ENCODE measurements around the gene SMIM26. TPM values are rescaled to one million over a fixed set of nuclear protein-coding genes. Genes with fewer than 3 reads are reported as not detected.

SMIM26 gene
- total and polyA plus RNA-seq, 2 of the 13 experiments (the other 11 are each of a cell fraction or from before 2014, with no cell fraction given) = 214 to 249 TPM

DNA sequence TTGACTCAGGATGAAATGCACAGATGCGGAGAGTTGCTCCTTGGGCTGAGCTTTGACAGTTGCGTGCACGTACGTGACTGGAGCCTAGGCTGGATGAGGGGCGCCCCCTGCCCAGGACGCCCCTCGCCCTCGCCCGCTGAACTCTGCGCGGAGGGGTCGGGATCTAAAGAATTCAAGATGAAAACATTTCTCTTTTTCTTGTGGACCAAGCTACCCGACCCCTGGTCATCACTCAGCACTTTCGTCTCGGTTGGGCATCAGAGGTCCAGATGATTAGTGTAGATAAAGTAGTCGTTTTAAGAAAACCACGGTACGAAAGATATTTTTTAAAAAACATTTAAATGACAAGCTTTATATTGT, 21.3 kb downstream of the SMIM26 start (continued):
- TF ChIP-seq SYNCRIP (IDR thresholded peaks at IDR 0.05; ENCODE audit: insufficient read depth, low read depth, low read length) (no peak), GABPA (IDR thresholded peaks at IDR 0.05; ENCODE audit: low read depth, low read length) (no peak), GABPA (CRISPR knock-in tag; IDR thresholded peaks at IDR 0.05; ENCODE audit: low read depth) (no peak), JUN (CRISPR knock-in tag; IDR thresholded peaks at IDR 0.05) (no peak), TEAD2 (CRISPR knock-in tag; IDR thresholded peaks at IDR 0.05) (no peak), SNAI1 (CRISPR knock-in tag; IDR thresholded peaks at IDR 0.05; ENCODE audit: borderline replicate concordance) (0 out of 2 replicates have a peak, but pooled peaks have one; percentile 41), ZIK1 (CRISPR knock-in tag; IDR thresholded peaks at IDR 0.05; ENCODE audit: borderline replicate concordance, low read depth) (no peak; the same call in 1 of the 2 replicates), LCORL (IDR thresholded peaks at IDR 0.05) (no peak), LCORL (CRISPR knock-in tag; IDR thresholded peaks at IDR 0.05) (no peak; the same call in 1 of the 2 replicates), ZNF232 (CRISPR knock-in tag; IDR thresholded peaks at IDR 0.05; ENCODE audit: borderline replicate concordance) (no peak), SP140L (CRISPR knock-in tag; IDR thresholded peaks at IDR 0.05; ENCODE audit: borderline replicate concordance) (no peak), ZSCAN29 (CRISPR knock-in tag; conservative IDR thresholded peaks at IDR 0.05) (no peak), PTBP1 (IDR thresholded peaks at IDR 0.05; ENCODE audit: low read depth, low read length, poor library complexity, severe bottlenecking) (no peak), ZFP82 (CRISPR knock-in tag; IDR thresholded peaks at IDR 0.05; ENCODE audit: borderline replicate concordance) (no peak), ZBTB7A (CRISPR knock-in tag; IDR thresholded peaks at IDR 0.05) (peak; percentile 75; the same call in 1 of the 2 replicates)
- TF ChIP-seq, protein P1, sequence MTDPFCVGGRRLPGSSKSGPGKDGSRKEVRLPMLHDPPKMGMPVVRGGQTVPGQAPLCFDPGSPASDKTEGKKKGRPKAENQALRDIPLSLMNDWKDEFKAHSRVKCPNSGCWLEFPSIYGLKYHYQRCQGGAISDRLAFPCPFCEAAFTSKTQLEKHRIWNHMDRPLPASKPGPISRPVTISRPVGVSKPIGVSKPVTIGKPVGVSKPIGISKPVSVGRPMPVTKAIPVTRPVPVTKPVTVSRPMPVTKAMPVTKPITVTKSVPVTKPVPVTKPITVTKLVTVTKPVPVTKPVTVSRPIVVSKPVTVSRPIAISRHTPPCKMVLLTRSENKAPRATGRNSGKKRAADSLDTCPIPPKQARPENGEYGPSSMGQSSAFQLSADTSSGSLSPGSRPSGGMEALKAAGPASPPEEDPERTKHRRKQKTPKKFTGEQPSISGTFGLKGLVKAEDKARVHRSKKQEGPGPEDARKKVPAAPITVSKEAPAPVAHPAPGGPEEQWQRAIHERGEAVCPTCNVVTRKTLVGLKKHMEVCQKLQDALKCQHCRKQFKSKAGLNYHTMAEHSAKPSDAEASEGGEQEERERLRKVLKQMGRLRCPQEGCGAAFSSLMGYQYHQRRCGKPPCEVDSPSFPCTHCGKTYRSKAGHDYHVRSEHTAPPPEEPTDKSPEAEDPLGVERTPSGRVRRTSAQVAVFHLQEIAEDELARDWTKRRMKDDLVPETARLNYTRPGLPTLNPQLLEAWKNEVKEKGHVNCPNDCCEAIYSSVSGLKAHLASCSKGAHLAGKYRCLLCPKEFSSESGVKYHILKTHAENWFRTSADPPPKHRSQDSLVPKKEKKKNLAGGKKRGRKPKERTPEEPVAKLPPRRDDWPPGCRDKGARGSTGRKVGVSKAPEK (CRISPR knock-in tag; IDR thresholded peaks at IDR 0.05; ENCODE audit: borderline replicate concordance) = 0 out of 2 replicates have a peak, but pooled peaks have one; percentile 15
- TF ChIP-seq, protein P2, sequence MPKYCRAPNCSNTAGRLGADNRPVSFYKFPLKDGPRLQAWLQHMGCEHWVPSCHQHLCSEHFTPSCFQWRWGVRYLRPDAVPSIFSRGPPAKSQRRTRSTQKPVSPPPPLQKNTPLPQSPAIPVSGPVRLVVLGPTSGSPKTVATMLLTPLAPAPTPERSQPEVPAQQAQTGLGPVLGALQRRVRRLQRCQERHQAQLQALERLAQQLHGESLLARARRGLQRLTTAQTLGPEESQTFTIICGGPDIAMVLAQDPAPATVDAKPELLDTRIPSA (CRISPR knock-in tag; IDR thresholded peaks at IDR 0.05; ENCODE audit: borderline replicate concordance) = no peak
- TF ChIP-seq, protein P3, sequence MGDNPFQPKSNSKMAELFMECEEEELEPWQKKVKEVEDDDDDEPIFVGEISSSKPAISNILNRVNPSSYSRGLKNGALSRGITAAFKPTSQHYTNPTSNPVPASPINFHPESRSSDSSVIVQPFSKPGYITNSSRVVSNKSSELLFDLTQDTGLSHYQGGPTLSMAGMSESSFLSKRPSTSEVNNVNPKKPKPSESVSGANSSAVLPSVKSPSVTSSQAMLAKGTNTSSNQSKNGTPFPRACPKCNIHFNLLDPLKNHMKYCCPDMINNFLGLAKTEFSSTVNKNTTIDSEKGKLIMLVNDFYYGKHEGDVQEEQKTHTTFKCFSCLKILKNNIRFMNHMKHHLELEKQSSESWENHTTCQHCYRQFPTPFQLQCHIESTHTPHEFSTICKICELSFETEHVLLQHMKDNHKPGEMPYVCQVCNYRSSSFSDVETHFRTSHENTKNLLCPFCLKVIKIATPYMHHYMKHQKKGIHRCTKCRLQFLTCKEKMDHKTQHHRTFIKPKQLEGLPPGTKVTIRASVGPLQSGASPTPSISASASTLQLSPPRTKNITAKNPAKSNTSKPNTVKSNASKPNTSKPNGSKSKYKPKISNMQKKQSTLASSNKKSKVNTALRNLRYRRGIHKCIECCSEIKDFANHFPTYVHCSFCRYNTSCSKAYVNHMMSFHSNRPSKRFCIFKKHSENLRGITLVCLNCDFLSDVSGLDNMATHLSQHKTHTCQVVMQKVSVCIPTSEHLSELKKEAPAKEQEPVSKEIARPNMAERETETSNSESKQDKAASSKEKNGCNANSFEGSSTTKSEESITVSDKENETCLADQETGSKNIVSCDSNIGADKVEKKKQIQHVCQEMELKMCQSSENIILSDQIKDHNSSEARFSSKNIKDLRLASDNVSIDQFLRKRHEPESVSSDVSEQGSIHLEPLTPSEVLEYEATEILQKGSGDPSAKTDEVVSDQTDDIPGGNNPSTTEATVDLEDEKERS (CRISPR knock-in tag; IDR thresholded peaks at IDR 0.05) = no peak
- TF ChIP-seq, protein P4, sequence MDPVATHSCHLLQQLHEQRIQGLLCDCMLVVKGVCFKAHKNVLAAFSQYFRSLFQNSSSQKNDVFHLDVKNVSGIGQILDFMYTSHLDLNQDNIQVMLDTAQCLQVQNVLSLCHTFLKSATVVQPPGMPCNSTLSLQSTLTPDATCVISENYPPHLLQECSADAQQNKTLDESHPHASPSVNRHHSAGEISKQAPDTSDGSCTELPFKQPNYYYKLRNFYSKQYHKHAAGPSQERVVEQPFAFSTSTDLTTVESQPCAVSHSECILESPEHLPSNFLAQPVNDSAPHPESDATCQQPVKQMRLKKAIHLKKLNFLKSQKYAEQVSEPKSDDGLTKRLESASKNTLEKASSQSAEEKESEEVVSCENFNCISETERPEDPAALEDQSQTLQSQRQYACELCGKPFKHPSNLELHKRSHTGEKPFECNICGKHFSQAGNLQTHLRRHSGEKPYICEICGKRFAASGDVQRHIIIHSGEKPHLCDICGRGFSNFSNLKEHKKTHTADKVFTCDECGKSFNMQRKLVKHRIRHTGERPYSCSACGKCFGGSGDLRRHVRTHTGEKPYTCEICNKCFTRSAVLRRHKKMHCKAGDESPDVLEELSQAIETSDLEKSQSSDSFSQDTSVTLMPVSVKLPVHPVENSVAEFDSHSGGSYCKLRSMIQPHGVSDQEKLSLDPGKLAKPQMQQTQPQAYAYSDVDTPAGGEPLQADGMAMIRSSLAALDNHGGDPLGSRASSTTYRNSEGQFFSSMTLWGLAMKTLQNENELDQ (CRISPR knock-in tag; IDR thresholded peaks at IDR 0.05; ENCODE audit: borderline replicate concordance) = no peak
- TF ChIP-seq, protein P5, sequence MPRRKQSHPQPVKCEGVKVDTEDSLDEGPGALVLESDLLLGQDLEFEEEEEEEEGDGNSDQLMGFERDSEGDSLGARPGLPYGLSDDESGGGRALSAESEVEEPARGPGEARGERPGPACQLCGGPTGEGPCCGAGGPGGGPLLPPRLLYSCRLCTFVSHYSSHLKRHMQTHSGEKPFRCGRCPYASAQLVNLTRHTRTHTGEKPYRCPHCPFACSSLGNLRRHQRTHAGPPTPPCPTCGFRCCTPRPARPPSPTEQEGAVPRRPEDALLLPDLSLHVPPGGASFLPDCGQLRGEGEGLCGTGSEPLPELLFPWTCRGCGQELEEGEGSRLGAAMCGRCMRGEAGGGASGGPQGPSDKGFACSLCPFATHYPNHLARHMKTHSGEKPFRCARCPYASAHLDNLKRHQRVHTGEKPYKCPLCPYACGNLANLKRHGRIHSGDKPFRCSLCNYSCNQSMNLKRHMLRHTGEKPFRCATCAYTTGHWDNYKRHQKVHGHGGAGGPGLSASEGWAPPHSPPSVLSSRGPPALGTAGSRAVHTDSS (CRISPR knock-in tag; conservative IDR thresholded peaks at IDR 0.05) = no peak

Measured in HepG2 (cell line).